ENCODE data around the gene KLHL29.
A peak's percentile ranks its signal among the peaks of the same experiment; 100 is the strongest.

Gene KLHL29

DNA sequence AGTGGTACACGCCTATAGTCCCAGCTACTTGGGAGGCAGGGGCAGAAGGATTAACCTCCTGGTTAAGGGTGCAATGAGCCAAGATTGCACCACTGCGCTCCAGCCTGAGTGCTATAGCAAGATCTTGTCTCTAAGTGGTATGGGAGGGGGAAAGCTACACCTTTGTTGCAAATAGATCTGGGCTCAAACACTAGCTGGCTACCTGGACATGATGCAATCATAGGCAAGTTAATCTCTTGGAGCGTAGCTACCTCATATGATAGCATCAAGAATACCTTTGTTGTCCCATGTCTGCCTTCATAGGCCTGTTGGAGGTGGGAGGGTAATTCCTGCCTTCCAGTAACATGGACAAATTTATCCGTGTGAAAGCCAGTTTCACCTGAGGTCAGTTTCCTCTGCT, 15.7 kb downstream of the KLHL29 start:
- DNase-seq, result no peak

DNA sequence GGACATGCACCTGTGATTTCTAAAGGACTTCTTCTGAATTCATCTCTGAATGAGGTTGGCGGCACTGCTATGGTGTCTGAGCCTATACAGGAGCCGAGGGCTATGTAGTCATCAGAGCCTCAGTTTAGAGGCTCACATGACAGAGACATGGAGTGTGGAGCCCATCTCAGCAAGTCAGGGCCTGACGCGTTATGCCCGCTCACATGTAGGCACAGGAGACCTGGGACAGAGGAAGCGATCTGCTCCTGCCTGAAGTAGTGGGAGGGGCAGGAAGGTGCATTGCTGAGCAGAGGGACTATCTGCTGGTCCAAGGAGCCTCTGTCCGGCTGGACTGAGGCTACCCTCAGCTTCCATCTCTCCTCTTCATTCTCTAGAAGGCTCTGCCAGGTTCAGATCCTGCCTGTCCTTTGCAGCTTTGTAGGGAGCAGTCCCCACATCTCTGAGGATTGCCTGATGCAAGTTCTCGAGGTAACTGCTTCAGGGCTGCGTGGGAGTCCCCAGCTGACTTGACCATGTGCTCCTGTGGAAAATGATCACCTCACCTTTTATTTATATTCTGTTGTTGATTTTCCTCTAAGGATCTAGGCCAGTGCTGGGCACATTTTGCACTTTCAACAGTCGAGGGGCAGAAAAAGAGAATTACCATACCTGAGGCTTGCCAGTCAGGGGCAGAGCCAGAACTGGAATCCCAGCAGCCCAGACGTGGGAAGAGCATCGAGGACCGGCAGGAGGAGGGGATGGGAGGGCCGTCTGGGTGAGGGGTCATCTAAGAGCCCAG, 16.6 kb downstream of the KLHL29 start:
- DNase-seq, result no peak

DNA sequence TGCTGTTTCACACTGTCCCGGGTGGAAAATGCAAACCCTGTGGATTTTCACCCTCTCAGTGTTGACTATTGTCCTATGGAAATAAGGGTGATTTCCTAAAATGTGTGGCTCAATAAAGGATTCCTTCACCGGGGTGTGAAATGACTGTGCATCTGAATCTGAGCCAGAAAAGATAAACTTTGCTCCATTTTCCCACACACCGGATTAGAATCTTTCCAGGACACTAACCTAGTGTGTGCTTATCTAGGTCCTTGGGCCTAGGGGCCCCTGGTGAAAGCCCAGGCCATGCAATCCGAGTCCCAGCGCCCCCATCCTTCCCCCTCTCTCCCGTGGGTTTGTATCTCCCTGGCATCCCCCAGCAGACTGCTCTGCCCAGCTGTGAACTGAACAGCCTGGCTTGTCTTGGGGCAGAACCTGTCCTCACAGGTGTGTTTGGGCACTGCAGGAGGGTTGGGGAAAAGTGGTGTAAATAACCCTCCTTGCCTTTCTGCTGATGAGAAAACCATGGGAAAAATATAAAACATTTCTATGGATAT, 17.3 kb downstream of the KLHL29 start:
- DNase-seq, result no peak

DNA sequence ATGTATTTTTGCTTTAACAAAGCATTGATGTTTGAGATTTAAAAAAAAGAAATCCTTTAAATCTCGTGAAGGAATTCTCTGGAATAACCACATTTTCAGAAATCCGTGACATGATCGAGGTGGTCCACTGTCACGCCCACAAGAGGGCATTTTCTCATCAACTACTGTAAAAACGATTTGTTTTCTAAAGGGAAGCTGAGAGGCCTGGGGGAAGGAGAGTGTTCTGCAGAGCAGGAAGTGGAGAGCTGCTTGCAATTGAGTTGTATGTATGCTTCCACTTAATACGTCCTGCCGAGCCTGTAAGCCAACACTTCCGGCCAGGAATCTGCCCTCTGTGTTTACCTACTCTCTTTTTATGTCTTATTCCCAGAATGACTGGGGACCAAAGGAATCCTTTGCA, 19.4 kb downstream of the KLHL29 start:
- peak; percentile 22 for DNase-seq

DNA sequence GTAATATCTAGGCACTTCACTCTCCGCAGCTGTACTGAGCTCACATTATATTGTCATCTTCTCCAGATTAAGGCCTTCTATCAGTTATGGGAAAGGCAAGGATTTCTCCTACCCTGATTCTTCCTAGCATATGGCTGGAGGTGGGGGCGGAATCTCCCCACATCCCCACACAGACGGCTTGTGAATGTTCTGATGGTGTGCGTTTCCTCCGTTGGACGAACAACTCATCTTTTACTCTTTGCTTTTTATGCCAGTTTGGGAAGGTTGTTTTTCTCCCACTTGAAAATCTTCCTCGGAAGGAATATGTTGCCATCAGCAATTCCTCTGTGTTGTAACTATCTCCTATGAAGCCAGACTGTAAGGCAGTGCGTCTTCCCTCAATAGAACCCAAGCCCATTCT, 24.3 kb downstream of the KLHL29 start:
- DNase-seq, result no peak

DNA sequence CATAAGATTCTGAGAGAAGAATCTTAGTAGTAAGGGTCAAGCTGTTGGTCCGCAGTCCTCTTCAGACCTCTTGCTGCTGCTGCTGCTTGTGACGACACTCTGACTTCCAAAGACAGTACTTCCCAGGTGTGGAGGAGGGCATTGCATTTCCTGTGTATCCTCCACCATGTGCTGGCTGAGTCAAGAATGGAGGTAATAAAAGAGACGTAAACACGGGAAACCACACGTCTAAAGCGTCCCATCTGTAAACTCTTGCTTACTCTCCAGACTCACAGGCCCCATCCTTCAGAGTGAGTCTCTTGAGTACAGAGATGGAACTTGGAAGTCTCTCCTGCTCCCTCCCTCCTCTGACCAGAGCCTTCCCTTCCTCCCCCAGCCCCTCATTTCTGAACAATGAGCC, 25.6 kb downstream of the KLHL29 start:
- no peak for DNase-seq

DNA sequence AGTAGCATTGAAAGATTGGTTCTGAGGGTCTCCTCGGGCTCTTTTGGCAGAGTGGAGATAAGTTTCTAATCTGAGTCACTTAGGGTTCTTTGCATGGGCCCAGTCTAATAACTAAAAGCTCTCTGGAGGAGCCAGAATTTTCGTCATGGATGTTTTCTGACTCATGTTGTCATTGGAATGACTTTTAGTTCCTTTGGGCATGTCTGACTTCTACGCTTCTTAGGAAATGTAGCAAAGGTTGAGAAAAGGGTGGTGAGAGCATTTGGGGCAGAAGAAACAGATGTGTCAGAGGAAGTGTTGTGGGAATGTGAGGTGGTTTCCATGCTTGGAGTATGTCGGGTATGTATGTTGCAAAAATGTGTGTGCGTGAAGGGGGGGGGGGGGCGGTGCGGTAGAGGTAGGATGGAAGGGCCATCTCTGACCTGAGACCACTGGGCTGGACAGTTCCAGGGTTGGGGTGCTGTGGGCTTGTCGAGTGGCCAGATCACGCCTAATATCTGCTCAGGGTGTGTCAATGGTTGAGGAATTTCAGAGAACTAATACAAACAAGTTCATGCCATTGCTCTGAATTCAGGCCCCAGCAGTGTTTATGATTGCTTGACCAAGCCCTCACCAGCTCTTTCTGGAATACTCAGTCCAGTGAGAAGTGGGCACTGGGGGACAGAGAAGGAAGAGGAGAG, 26.9 kb downstream of the KLHL29 start:
- DNase-seq, result no peak

DNA sequence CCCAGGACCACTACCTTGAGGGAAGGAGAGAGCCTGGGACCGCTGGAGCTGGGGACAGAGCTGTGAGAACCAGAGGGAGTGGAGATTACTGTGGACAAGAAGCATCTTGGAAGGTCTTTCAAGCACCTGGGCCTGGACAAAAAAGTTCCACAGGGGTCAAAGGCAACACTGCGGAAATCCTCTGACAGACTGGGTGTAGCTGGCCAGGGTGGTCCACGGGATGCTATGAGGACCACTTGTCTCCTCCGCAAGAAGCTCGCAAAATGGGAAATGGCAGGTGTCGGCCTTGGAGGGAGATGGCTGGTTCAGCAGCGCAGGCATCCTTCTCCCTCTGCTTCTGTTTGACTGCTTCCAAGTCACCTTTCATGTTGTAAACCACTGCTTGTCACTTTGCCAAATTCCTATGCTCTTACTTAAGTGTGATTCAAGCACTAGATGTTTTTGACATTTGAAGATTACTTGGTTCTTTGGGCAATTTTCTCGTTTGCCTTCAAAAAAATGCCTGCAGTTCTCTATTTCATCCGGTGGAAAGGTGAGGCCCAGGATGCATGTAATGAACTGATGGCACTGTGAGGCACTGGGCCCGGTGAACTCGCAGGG, 27.7 kb downstream of the KLHL29 start:
- DNase-seq, result no peak

DNA sequence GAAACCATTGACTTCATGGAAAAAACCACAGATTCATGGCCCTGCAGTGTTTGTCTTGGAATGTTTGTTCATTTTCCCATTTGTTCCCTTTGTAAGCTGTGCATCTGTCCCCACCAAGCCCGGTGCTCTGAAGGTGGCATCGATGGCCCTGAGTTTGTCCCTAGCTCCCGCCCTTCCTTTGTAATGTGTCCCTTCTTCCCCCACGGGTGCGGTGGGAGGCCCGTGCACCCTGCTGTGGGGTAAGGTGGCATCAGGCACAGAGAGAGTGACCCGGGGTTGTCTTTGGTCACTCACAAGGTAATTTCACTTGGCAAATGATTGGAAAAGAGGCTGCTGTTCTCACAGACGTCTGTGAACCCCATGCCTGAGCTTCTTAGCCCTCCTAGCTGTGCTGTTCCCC, 28.7 kb downstream of the KLHL29 start:
- DNase-seq, result no peak

DNA sequence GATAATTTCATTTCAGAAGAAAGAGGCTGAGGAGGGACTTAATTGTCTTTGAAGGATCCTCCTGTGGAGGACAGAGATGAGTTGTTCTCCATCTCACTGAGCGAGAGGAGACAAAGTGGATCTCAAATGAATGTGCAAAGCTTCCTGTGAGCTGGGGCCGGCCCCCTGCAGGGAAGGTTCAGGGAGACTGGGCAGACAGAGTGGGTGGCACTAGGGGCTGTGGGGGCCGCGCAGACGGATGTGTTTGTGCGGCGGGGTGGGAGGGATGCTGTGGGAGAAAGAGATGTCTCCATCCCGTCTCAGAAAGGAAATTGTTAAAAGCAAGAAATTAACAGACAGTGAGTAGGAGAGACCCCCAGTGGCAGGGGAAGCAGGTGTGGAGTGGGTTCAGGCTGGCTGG, 29.1 kb downstream of the KLHL29 start:
- no peak for DNase-seq

DNA sequence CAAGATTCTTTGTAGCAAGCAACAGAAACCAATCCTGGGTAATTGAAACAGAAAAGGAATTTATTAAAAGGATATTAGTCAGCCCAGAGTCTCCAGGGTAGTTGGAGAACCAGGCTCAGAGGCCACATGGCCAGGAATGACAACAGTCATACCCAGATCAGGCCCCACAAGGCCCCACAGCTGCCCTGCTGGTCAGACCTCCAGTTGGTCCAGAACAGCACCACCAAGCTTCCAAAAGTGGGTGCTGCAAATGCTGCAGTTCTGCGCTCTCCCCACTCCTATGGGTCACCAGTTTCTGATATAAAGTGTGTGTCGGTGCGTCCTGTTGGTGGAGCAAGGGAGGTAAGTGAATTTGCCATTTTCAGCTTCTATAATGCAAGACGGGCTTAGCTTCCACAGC, 29.9 kb downstream of the KLHL29 start:
- DNase-seq, result no peak

DNA sequence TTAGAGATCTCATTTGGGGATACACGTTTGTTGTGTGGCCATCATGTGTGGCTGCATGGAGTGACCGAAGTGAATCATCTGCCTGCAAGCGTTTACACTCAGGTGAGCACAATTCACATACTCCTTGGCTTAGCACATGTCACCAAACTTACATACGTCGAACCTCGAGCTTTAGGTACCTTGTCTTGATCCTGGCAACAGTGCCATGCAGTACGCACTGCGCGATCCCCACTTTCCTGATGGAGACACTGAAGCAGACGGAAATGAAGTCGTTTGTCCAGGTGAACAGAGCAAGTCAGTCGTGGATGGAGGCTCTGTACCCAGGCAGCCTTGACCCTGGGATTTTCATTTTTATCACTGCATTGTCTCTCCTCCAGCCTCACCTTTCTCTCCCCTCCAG, 32.3 kb downstream of the KLHL29 start:
- DNase-seq, result no peak

DNA sequence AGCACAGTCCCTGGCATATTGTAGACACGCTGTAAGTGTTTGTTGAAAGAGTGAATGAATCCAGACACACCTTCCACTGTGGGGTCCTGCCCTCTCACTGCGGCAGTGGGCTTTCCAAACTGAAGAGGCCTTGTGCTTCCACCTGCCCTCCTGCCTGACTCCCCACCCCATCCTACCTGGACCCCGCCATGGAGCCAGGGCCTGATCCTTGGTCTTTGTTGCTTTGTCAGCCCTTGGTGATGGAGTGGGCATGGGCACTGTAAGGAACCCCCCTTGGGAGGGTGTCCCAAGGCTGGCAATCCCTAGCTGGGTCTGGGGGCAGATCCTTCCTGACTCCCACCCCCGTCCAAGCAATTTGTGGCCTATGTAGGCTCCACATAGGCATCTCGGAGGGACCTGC, 33.1 kb downstream of the KLHL29 start:
- DNase-seq, result no peak

DNA sequence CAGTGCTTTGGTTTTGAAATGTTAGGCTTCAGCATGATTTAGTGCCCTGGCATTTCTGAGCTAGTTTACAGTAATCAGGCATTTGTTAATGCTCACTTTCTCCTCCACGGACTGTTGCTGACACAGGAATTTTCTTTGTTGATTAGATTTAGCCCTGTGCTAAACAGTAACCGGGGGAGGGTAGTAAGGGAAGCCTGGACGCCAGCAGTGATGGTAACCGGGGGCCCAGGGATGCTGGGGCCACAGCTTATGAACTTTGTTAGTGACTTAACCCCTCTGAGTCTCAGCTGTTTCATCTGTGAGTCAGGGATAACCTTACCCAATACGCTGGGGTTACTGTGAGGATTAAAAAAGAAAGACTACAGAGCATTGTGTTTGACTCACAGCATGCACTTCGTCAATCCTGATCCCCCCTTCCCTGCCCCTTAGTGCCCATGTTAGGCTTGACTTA, 33.5 kb downstream of the KLHL29 start:
- no peak for DNase-seq

DNA sequence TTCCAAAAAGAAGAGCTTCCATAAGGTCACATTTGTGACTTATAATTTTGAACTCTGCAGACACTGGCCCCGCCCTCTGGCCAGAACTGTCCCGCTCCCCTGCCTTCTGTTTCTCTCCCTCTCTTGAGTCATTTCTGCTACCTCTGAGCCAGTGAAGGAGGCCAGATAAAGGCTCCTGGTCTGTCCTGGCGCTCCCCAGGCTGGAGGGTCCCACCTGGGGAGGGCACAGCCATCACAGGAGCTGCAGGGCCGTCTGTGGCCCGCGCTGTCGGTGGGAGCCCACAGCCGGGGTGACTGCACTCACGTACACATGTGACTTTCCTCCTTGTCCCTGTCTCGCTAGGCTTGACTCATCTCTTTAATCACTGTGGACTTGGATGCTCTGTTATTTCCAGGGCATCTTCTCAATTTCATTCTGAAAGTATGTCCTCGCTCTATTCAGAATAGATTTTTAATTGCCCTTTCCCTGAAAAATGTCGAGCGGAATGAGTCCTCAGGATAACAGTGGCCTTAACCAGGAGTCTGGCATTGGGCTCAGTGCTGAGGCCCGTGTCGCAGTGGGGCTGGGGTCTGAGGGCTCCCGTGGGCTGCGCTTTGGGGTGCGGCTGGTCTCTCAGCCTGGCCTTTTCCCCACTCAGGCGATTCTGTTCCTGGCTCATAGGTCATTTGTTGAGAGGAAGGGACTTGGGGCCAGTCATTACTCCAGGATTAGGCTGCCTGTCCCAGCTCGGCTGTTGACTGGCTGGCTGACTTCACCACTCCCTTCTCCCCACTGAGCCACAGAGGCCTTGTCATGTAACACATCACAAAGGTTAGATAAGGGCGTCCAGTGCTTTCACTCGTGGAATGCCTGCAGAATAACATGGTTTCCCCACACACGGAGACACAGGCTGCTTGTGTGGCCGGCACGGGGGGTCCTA, 34.5 kb downstream of the KLHL29 start:
- no peak for DNase-seq

DNA sequence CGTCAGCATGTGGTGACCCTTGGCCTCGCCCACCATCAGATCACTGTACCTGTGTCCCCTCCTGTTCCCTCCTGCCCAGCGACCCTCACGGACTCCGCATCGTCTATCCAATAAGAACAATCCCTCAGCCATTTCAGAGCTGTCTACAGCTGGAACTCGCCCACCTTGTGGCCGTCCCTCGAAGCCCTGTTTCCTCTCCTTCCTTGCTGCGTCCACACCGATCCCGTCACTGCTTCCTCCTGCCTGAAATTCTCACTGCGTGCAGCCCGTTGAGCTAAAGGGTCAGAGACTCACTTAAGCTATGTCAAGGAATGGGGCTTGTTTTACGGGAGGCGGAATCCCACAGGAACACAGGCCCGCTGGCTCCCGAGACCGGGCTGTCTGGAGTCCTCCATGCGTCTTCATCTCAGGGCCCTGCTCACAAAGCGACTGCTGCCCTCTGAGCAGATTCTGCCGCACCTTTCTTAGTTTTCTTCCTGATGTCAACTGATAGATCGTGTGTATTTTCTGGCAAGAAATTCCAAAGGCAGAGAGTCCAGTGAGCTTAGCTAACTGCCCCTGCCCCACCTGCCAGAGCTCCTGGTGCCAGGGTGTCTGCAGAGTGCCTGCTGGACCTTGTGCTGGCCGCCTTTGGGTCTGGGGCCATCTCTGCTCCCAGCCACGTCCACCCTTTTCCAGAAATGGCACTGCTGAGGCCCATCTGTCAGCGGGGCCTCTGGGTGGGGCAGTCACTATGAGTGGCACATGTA, 35.3 kb downstream of the KLHL29 start:
- no peak for DNase-seq

DNA sequence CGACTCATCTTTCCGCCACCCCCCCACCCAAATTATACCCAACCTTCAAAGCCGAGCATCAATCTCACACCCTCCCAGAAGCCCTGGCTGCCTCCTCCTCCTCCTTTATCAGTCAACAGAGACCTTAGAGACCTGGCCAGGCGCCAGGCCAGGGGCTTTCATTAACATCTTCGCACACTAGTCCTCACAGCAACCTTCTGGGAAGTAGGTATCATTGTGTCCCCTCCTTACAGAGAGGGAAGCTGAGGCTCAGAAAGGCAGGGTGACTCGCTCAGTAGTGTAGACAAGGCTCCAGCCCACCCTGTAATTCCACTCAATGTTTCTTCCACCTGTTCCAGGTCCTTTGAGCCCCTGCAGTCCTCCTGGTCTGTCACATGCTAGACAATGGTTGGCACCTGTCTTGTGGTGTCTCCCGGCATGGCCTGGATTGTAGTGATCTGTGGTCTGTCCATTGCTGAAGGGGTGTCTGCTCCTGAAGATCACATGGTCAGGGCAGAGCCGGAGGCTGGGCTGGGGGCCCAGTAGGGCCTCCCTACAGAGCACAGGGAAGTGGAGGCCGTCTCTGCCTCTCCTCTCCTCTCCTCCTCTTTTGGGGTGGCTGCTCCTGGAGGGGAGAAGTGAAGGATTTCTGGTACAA, 36.0 kb downstream of the KLHL29 start:
- DNase-seq, result no peak

DNA sequence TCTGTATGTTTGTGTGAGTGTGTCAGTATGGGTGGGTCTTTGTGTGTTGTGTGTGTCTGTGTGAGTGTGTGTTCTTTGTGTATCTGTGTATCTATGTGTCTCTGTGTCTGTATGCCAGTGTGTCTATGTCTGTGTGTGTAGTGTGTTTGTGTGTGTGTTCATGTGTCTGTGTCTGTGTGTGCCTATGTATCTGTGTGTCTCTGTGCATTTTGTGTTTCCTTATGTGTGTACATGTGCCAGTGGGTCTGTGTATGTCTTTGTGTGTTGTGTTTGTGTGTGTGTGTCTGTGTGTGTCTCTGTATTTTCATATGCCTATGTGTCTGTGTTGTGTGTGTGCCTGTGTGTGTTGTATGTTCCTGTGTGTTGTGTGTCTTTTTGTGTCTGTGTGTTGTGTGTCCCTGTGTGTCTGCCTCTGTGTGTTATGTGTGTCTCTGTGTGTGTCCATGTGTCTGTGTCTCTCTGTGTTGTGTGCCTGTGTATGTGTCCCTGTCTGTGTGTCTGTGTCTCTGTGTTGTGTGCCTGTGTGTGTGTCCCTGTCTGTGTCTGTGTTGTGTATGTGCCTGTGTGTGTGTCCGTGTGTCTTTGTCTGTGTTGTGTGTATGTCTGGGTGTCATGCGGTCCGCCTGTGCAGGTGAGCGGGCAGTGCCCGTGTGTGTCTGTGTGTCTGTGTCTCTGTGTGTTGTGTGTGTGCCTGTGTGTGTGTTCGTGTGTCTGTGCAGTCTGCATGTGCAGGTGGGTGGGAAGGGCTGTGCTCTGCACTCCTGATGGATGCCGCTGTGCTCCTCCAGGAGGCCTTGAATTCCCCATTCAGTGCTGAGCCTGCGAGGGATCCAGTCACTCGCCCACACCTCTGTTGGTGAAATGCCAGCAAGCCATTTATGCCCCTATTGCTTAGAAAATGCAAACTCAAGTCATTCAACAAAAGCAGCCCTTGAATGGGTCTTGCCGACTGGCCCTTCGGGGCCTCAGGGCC, 37.4 kb downstream of the KLHL29 start:
- DNase-seq, result no peak

DNA sequence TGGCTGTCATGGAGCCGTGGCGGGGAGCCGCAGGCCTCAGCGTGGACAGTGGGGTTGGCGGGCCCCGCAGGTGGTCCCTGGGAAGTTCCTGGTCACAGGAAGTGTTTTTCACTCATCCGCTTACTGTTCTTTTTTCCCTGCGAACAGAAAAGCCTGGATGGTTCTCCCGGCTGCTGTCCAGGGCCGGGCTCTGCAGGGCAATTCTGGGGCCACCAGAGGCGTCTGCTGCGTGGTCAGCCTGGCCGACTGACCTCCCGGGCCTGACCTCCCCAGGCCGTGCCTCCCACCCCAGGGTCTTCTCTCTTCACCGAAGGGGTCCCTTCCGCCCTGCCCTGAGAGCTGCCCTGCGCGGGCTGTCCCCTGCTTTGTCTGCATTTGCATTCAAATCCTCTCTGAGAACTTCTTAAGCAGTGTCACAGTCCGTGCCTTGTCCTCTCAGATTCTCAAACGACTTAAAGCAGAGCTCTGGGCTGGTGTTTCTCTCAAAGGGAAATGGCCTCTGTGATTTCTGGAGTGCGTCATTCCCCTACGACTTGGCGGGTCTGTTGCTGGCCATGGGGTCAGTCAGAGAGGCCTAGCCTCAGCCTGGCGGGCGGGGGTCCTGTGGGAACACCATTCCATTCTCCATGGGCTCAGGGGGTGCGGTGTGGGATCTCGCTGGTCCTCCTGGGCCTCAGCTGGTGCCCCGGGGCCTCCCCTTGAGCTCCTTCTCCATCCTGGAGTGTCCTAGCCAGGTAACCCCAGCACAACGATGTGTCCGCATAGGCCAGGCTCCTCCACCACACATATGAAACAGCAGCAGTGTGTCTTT, 38.3 kb downstream of the KLHL29 start:
- DNase-seq, result no peak

Measured in NCI-H1436 (cell line).